Activated B cell treated with CpG ODN at 0.5 μM for 24 hours (primary cell): ENCODE data around the gene ZNF692. TPM values are rescaled to one million over a fixed set of nuclear protein-coding genes. Genes with fewer than 3 reads are reported as not detected.

Experiments used
- ATAC-seq: fragments of 200-7000 bp; cut with Tn5 transposase; one replicate; pipeline ENCODE4 v1.10.0; 2021; ENCODE audit warnings: low read depth, mild to moderate bottlenecking, moderate library complexity
- CTCF ChIA-PET: fragments of 350-600 bp; sonication (Branson Sonifier 250); formaldehyde crosslinking; loops from one replicate; lab custom pipeline; 2021; ENCODE audit warnings: antibody characterized with exemption; lab: Charles Lee
- POLR2A ChIA-PET: fragments of 350-600 bp; sonication (Branson Sonifier 250); formaldehyde crosslinking; loops from one replicate; lab custom pipeline; 2021; ENCODE audit warnings: antibody characterized with exemption; lab: Charles Lee
- DNase-seq: peaks from one replicate; pipeline ENCODE4 v3.0.0; 2022
- H3K27ac Mint-ChIP-seq: one replicate; pipeline ENCODE4 v1.8.0; 2020; ENCODE audit warnings: mixed read lengths
- H3K27me3 Mint-ChIP-seq: one replicate; pipeline ENCODE4 v1.8.0; 2021; ENCODE audit warnings: mixed read lengths
- H3K36me3 Mint-ChIP-seq: one replicate; pipeline ENCODE4 v1.8.0; 2021; ENCODE audit warnings: low read depth, mixed read lengths
- H3K4me1 Mint-ChIP-seq: one replicate; pipeline ENCODE4 v1.8.0; 2021; ENCODE audit warnings: mixed read lengths
- H3K4me3 Mint-ChIP-seq: one replicate; pipeline ENCODE4 v1.8.0; 2020; ENCODE audit warnings: mild to moderate bottlenecking, mixed read lengths
- H3K9me3 Mint-ChIP-seq: one replicate; pipeline ENCODE4 v1.8.0; 2020; ENCODE audit warnings: mixed read lengths
- intact Hi-C: fragments of 100-400 bp; cut with micrococcal nuclease; formaldehyde crosslinking; loops from one replicate; pipeline ENCODE4 v1.15.1; 2024
- total RNA-seq: library from RNA; stranded (reverse); gene quantifications from 2 replicates; pipeline ENCODE4 v1.2.3, GENCODE V29; 2022
- TF ChIP-seq, protein P1 (sequence below): fragments of 200-600 bp; IDR thresholded peaks from one replicate; pipeline ENCODE4 v1.8.0; 2022; ENCODE audit warnings: antibody characterized with exemption, mild to moderate bottlenecking

ZNF692 gene
- total RNA-seq, 1 donor from 2014 or later: 40.3 TPM

GRCh38 chr1:248800459-248800858, 58.4 kb downstream of the ZNF692 start:
- DNase-seq: no peak
- Mint-ChIP-seq H3K27me3 (no peaks in the 10 kb centered on the region), H3K27ac (peak overlapping the region; percentile 18), H3K9me3 (peaks cover 24% of the 10 kb centered on the region), H3K4me3 (no peak overlapping the region), H3K4me1 (peaks cover 48% of the 10 kb centered on the region), H3K36me3 (peaks cover 22% of the 10 kb centered on the region)
- TF ChIP-seq, protein P1, sequence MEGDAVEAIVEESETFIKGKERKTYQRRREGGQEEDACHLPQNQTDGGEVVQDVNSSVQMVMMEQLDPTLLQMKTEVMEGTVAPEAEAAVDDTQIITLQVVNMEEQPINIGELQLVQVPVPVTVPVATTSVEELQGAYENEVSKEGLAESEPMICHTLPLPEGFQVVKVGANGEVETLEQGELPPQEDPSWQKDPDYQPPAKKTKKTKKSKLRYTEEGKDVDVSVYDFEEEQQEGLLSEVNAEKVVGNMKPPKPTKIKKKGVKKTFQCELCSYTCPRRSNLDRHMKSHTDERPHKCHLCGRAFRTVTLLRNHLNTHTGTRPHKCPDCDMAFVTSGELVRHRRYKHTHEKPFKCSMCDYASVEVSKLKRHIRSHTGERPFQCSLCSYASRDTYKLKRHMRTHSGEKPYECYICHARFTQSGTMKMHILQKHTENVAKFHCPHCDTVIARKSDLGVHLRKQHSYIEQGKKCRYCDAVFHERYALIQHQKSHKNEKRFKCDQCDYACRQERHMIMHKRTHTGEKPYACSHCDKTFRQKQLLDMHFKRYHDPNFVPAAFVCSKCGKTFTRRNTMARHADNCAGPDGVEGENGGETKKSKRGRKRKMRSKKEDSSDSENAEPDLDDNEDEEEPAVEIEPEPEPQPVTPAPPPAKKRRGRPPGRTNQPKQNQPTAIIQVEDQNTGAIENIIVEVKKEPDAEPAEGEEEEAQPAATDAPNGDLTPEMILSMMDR: no peak
- intact Hi-C loops: no loop called here
- ChIA-PET CTCF (interaction anchor here (0.6 to 1.2 kb wide), 2 partner anchors 8 to 179 kb away, joined by 3 read pairs; no protein-coding TSS in a partner anchor), POLR2A (interaction anchor here (0.9 kb wide), 1 partner anchor 22 kb away, joined by 3 read pairs; no protein-coding TSS in a partner anchor)
- no peak for ATAC-seq

Other genes with a start within 250 kb of the ZNF692 start
- 1.7 and 4.3 TPM in 2 replicates for gene OR2T11, start 224.0 kb downstream of the ZNF692 start, total RNA-seq
- 0.29 and 1.6 TPM in 2 replicates for gene OR2T35, start 213.8 kb downstream of the ZNF692 start, total RNA-seq
- 0.22 TPM in 1 of 2 replicates, not detected in the other for gene OR2T27, start 203.6 kb downstream of the ZNF692 start, total RNA-seq
- not detected in 2 replicates for gene OR14I1, start 156.3 kb downstream of the ZNF692 start, total RNA-seq
- not detected in 2 replicates for gene LYPD8, start 103.3 kb downstream of the ZNF692 start, total RNA-seq
- gene SH3BP5L, start 33.2 kb downstream of the ZNF692 start, total RNA-seq: 26.3 and 27.3 TPM in 2 replicates
- gene ZNF672, start 20.9 kb downstream of the ZNF692 start, total RNA-seq: 47.0 and 52.2 TPM in 2 replicates
- gene PGBD2, start 47.1 kb upstream of the ZNF692 start, total RNA-seq: 12.3 and 13.4 TPM in 2 replicates